NCI-H82 treated with DMSO at 0.1 percent for 48 hours (cell line): ENCODE results near the gene ADNP.

Source experiments
- DNase-seq: peaks from one replicate; lab custom pipeline; 2025; ENCODE audit not compliant: unreplicated experiment; lab: John Stamatoyannopoulos, UW

Gene ADNP

DNA sequence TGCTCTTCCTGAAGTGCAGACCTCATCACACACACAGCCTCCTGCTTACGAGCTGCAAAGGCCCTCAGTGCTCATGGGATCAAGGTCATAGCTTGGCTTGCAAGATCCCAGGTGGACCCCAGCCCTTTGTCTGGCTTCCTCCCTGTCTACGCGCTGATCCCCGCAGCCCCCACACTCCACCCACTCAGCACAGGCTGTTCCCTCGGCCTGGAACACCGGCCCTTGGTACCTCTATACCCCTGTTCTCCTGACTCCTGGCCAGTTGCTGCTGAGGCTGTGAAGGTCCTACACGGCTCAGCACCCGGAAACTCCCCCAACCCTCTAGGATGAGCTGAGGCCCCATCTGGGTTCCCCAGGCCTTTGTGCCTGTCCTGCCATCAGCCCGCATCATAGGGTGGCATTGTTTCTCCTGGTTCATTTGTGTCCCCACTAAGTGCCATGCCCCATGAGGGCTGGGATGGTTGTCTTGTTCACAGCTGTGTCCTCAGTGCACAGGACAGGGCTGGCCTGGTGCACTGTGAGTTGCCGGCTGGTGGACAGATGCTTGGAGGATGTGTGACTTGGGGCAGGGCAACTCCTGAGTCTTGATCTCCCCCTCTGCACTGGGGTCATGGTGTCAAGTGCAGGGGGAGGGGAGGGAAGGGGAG, 57.0 kb downstream of the ADNP start:
- DNase-seq: no peak

DNA sequence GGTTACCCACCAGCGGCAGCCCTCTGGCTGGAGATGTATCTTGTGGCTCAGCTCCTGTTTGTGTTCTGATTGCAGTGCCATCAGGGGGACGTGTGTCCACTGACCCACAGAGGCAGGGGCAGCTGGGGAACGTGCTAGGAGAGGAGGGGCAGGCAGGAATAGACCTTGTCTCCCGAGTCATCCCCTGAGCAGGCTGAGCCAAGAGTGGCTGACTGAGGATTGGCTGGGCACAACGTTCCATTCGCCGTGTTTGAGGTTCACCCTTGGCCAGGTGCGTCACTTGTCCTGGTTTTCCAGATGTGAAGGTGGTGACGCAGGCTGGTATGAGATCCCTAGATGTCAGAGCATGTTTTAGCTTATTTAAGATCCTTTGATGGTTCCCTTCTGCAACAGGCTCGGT, 57.7 kb downstream of the ADNP start:
- DNase-seq: no peak

GRCh38 chr20:50872560-50873425, 58.4 kb downstream of the ADNP start:
- DNase-seq: no peak

DNA sequence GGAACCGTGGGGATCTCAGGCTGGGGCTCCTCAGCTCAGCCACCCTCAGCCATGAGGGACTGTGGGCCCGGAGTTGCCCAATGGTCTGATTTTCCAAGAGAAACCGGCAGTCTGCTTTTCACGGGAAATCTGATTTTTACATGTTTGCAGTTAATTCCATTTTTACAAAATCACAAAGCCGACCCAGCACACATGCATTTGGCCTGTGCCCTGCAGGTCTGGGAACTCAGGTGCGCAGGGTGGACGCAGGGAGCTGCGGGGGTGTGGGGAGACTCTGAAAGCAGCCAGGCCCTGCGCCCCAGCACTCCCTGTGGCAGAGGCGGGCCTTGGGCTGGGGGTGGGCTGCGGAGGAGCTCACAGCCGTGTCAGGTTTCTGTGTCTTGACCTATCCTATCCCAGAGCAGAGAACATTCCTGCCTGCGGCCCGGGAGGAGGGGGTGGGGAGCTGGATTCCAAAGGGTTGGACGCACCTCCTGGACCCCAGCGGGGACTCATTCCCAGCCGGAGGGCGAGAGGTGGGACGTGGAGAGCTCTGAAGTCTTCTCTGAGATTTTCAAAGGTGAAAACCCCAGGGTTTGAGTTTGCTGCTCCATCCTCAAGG, 60.6 kb downstream of the ADNP start:
- no peak for DNase-seq

- DNase-seq: no peak
These were observed 62.4 kb downstream of the ADNP start for GRCh38 chr20:50868509-50869495.

GRCh38 chr20:50867805-50868204, 63.4 kb downstream of the ADNP start:
- no peak for DNase-seq

GRCh38 chr20:50866831-50867230, 64.4 kb downstream of the ADNP start:
- DNase-seq: no peak

DNA sequence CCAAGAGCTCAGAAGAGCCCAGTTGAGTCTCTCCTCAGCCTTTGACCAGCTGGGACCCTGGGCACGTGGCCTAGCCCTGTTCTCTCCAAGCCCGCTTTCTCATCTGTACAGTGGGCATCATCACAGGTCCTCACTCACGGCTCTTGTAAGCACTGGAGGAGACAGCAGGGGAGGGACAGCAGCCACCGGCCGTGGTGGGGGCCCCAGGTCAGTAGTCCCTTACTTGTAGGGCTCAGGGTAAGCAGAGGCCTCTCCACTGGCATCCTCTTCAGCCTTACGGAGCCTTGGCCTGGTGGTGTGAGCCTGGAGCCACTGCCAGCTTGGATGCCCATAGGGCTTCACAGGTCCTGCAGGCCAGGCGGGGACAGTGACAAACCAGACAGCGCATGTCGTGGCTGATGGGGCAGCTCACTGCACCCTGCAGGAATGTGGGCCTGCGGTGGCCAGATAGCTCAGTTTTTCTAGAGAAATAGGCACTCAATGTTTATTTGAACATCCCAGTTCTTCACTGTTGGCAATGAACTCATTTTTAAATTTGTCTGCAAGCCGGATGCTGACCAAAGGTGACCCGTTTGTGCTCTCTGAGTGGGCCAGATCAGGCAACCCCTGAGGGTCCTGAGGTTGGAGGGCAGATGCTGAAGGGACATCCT, 65.1 kb downstream of the ADNP start:
- no peak for DNase-seq

DNA sequence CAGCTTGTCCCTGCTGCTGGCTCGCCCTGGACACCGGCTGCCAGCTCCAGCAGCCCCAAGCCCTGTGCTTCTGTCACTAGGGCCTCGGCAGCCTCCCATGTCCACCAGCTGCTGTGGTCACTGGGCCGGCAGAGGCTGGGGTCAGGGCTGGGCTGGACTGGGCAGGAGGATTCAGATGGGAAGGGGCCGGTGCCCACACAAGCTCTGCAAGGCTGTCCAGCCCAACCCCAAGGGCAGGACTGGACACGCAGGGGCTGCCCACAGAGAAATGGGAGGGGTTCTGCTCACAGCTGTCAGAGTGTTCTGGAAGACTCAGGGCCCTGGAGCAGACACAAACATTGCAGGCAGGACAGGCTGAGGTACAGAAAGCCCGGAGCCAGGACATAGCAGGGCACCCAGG, 65.6 kb downstream of the ADNP start:
- DNase-seq: no peak

GRCh38 chr20:50865114-50865513, 66.1 kb downstream of the ADNP start:
- no peak for DNase-seq

- no peak for DNase-seq
These were observed 68.7 kb downstream of the ADNP start for GRCh38 chr20:50862546-50862945.

DNA sequence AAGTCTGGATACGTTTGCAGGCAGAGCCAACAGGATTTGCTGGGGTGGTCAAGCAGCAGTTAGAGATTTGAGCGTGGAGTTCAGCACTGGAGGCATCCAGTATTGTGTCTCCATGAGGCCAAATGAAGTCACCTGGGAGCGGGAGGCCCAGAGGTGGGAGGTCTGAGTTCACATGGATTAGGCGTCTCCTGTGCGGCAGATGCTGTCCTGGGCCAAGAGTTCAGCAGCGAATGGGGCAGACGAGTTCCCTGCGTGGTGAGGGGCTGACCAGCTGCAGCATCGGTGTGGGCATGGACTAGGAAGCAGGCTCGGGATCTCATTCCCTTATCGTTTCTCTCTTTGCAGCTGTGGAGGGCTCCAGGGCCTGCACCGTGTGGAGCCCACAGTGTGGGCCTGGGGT, 70.2 kb downstream of the ADNP start:
- DNase-seq: no peak

- no peak for DNase-seq
These were observed 72.1 kb downstream of the ADNP start for GRCh38 chr20:50859161-50859560.

GRCh38 chr20:50858525-50858924, 72.7 kb downstream of the ADNP start:
- no peak for DNase-seq

- DNase-seq: no peak
These were observed 73.9 kb downstream of the ADNP start for GRCh38 chr20:50857348-50857747.

DNA sequence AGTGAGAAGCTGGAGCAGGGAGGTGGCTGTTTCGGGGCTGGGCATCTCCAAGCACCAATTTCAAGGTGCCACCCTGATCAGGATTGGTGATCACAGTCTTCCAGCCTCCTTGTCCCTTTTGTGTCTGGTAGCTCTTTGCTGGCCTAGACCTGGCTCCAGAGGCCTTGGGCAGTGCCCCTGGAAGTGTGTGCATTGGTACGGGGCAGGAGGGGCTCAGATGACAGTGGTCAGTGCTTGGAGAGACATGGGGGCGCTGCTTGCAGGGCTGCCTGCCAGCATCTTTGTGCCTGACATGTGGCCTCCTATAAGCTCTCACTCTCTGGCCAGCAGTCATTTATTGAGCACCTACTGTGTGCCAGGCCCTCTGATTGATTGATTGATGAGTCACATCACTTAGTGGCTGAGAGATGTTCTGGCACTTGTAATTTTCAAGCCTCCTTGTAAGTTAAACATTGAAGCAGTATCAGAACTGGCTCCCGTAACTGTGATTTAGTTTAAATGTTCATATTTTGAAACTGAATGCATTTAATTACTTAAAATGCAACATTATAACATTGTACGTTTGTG, 74.7 kb downstream of the ADNP start:
- no peak for DNase-seq

DNA sequence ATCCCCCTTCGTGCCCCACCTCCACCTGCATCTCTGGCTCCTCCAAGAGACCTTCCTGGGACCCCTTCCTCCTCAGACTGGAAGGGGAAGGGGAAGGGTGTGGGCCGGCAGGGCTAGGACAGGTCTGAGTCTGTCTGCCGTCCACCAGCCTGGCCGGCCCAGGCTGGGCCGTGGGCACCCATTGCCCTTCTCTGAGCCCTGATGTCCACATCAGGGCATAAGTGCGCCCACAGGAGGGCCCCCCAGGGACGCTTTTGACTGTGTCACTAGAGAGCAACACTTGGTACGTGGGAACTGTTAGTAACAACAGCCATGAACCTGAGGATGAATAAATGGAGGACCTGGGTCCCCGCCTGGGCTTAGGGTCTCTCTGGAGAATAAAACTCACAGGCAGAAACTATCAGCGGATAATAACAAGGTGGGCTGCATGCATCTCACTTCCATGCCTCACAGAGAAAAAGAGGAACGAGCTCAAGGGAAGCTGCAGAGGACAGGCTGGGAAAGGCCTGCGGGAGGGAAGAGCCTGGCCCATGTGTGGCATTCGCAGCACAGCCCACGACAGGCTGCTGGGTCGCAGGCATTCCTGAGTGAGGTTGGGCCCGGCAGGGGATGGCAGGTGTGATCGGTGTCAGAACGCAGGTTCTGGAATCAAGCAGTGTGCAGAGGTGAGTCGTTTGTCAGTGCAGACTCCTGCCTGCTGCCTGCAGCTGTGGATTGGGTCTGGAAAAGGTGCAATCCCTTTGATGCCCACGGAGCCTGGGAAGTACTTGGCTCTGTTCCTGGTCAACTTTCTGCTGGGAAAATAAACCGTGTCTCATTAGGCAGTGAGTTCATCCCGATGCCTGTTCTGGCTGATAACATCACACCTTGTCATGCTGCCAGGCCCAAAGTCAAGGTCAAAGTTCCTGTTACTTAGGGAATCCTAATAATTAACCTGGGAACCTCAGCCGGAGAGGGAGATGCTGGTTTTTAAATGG, 75.5 kb downstream of the ADNP start:
- DNase-seq: no peak

DNA sequence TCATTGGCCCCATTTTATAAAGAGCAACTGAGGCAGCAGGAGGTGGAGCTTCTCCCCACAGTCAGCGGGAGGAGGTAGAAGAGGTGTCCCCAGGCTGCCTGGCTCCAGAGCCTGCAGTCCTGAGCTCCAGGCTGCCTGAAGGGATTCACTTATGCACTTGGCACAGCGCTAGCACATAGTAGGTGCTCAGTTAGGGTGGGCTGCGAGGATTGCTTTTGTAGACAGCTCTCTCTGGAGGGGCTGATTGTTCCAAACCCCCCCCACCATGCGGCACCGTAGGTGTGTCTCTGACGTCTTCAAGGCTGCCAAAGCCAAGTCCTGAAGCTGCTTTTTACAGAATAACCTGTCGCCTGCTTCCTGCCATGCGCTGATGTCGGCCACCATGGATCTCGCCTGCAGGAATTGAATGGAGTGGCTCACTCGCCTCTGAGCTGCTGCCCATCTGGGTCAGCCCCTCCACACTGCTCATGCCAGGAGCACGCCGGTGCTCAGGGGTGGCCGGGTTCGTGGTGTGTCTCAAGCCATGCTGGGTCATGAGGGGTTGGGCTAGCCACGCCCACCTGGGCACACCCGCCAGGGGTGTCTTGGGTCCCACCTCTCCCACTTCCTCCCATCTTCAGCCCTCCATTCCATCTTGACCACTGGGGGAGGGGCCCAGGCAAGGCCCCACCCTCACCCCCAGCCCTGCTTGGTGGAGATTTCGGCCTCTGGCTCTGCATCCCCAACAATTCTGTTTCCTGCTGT, 76.6 kb downstream of the ADNP start:
- no peak for DNase-seq
